Heart left ventricle (tissue), 13 donors: ENCODE measurements around the gene CYB5R2.

ENCODE experiments used
- CTCF ChIP-seq, 12 donors: fragments of 200-600 bp; sonication (generic) in 4 of 12; IDR thresholded peaks; one replicate each; pipeline versions ENCODE4 v1.5.0 to v1.8.0; 2018 to 2022; ENCODE audit warnings: antibody characterized with exemption in 12 of 12, mild to moderate bottlenecking in 5 of 12
- POLR2A ChIP-seq, 2 donors: fragments of 450-650 bp; IDR thresholded peaks; one replicate each; pipeline ENCODE4 v1.6.1; 2017; ENCODE audit warnings: antibody characterized with exemption in 2 of 2, mild to moderate bottlenecking in 2 of 2, moderate library complexity in 2 of 2
- donor health status: ischemic (EF 13 %, LVEDD 7.1; RV severe dilation, severe dysfunction).
- donor health status: DM: no; HTN: yes; CAD: no.
- donor health status: DM: no; HTN: no; CAD: no.
- donor health status: ischemic (EF 25% LVEDD 6.9; RV normal size, moderate dysfunction).
- donor health status: ischemic (EF 25% LVEDD 5.7; RV mildly dilated, moderate dysfunction).
- donor health status: ischemic (EF 35%, LVEDD 5.7; RV mildly dilated, moderate dysfunction).
- donor health status: nonischemic (EF 11% LVEDD 7.7; RV severe dilation, severe dysfunction).
- donor health status: DM: yes; HTN: yes; CAD: no.
- donor health status: PGD.
- donor health status: ischemic (EF 29% LVEDD 5.4; RV normal size, mild dysfunction).
- donor health status: nonischemic (EF 23%, LVEDD 6.1; RV moderate dilation, normal function).

GRCh38 chr11:7677071-7677470 lies 3.8 kb upstream of the CYB5R2 start:
- TF ChIP-seq CTCF (IDR thresholded peaks at IDR 0.05) (no peak), POLR2A (IDR thresholded peaks at IDR 0.05) (no peak)
